Chondrocyte (in vitro differentiated cells): ENCODE measurements around the gene PTPRG. TPM values are rescaled to one million over a fixed set of nuclear protein-coding genes. Genes with fewer than 3 reads are reported as not detected.

Experiments used
- DNase-seq: peaks from one replicate; pipeline ENCODE4 v3.0.0; 2021; ENCODE audit warnings: mixed read lengths, low spot score
- H3K27ac Mint-ChIP-seq: one replicate; pipeline ENCODE4 v1.8.0; 2021; ENCODE audit warnings: mild to moderate bottlenecking, moderate library complexity, mixed read lengths; ENCODE audit not compliant: unreplicated experiment
- H3K27me3 Mint-ChIP-seq: 2 replicates; pipeline ENCODE4 v1.8.0; 2021; ENCODE audit warnings: low read depth, mixed read lengths
- H3K36me3 Mint-ChIP-seq: 2 replicates; pipeline ENCODE4 v1.8.0; 2021; ENCODE audit warnings: low read depth, mixed read lengths
- H3K4me1 Mint-ChIP-seq: 2 replicates; pipeline ENCODE4 v1.8.0; 2021; ENCODE audit warnings: low read depth, mild to moderate bottlenecking, mixed read lengths
- H3K4me3 Mint-ChIP-seq: one replicate; pipeline ENCODE4 v1.8.0; 2021; ENCODE audit warnings: mild to moderate bottlenecking, moderate library complexity, mixed read lengths; ENCODE audit not compliant: unreplicated experiment
- H3K9me3 Mint-ChIP-seq: 2 replicates; pipeline ENCODE4 v1.8.0; 2021; ENCODE audit warnings: low read depth, mixed read lengths
- total RNA-seq: library from RNA; stranded (reverse); gene quantifications from 3 replicates; pipeline ENCODE4 v1.2.1, GENCODE V29; 2021
- TF ChIP-seq, protein P1 (sequence below): fragments of 200-600 bp; sonication (generic); IDR thresholded peaks from 2 replicates; pipeline ENCODE4 v1.5.0; 2021; ENCODE audit warnings: antibody characterized with exemption, mild to moderate bottlenecking, moderate library complexity

Gene PTPRG
- total RNA-seq, 1 donor from 2014 or later = 45.5 TPM

DNA sequence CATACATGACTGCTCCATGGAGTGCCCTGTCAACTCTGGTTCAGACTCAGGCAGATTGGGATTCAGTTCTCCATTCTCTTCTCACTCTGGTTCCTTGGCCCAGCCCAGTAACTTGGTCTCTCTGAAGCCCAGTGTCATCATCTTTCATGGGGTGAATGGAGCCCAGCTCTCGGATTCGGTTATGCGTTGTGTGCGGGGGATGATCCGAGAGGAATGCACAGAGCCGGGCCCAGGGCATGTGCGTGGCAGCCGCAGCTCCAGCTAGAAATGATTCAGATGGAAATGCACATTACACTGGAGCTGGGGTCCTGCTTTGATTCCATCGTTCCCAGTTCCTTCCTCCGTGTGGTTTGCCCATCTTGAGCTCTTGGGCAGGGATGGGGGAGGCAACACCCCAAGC is 622.6 kb downstream of the PTPRG start:
- TF ChIP-seq, protein P1, sequence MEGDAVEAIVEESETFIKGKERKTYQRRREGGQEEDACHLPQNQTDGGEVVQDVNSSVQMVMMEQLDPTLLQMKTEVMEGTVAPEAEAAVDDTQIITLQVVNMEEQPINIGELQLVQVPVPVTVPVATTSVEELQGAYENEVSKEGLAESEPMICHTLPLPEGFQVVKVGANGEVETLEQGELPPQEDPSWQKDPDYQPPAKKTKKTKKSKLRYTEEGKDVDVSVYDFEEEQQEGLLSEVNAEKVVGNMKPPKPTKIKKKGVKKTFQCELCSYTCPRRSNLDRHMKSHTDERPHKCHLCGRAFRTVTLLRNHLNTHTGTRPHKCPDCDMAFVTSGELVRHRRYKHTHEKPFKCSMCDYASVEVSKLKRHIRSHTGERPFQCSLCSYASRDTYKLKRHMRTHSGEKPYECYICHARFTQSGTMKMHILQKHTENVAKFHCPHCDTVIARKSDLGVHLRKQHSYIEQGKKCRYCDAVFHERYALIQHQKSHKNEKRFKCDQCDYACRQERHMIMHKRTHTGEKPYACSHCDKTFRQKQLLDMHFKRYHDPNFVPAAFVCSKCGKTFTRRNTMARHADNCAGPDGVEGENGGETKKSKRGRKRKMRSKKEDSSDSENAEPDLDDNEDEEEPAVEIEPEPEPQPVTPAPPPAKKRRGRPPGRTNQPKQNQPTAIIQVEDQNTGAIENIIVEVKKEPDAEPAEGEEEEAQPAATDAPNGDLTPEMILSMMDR = no peak
- Mint-ChIP-seq H3K27ac (no peak overlapping the region), H3K27me3 (no peaks in the 10 kb centered on the region), H3K4me3 (no peak overlapping the region), H3K9me3 (no peaks in the 10 kb centered on the region), H3K4me1 (peaks cover 13% of the 10 kb centered on the region), H3K36me3 (peaks cover 6% of the 10 kb centered on the region)
- no peak for DNase-seq

DNA sequence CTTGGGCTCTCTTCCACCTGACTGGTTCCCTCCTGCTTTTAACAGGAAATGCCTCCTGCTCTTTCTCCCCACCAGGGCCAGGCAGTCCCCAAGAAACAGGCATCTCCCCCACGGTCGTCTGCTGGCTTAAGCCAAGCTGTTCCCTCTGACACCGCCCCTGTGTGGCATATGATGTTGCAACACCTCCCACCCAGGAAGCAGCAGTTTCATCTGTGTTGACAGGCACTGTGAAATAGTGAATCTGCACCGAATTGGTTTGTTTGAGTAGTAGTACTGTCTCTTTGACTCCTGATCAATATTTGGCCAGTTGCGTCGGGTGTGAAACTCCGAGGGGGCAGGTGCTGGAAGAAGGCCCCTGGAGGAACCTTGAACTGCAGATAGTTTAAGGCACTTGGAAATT is 623.2 kb downstream of the PTPRG start:
- Mint-ChIP-seq H3K9me3 (no peaks in the 10 kb centered on the region), H3K27ac (no peak overlapping the region), H3K4me1 (peaks cover 15% of the 10 kb centered on the region), H3K36me3 (peaks cover 6% of the 10 kb centered on the region), H3K4me3 (no peak overlapping the region), H3K27me3 (no peaks in the 10 kb centered on the region)
- TF ChIP-seq, protein P1 = no peak
- no peak for DNase-seq

DNA sequence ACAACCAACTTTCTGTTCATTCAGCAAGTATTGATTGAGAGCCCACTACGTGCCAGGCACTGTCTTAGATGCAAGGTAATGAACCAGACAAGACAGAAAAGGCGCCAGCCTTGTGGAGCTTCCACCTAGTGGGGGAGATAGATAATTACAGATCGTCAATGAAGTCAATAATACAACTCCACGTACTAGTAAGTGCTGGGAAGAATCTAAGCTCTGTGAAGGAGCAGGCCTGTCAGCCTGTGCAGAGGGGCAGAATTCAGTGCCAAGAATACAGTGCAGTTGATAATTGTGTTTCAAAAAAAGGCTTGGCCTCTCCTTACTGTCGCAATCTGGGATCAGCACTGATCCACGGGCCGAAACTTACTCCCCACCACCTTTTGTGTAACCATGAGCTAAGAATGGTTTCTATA is 625.7 kb downstream of the PTPRG start:
- TF ChIP-seq, protein P1 = peak; percentile 74
- Mint-ChIP-seq H3K27me3 (no peaks in the 10 kb centered on the region), H3K27ac (no peak overlapping the region), H3K36me3 (peaks cover 6% of the 10 kb centered on the region), H3K4me3 (no peak overlapping the region), H3K9me3 (no peaks in the 10 kb centered on the region), H3K4me1 (peaks cover 15% of the 10 kb centered on the region)
- DNase-seq = no peak

DNA sequence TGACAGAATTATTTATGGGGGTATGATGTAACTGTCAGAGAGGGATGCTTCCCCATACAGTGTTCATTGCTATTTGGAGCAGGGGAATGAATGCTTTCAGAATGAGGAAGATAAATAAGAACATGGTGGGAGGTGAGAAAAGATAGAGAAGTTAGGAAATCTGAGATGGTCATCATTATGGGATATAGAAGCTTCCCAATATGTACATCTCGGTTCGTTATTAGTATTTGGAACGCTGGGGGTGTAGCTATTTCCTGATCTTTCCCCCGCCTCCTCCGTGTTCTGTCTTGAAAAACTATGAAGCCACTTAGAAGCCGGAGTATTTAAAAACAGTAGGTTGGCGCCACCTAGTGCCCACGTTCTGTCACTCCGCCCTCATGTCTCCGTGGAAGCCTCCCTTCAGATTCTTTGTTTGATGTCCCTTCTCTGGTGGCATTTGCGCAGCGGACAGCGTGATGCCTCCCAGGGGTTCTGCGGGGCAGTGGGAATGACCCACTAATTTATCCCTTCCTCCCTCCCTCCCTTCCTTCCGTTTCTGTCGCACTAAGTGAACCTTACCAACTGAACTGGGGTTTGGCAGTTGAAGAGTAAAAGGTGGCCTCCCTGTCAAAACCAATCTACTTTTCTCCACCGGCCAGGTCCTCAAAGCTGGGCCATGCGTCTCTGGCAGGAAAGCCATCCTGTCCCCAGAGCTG is 627.5 kb downstream of the PTPRG start:
- Mint-ChIP-seq H3K9me3 (no peaks in the 10 kb centered on the region), H3K27ac (no peak overlapping the region), H3K27me3 (no peaks in the 10 kb centered on the region), H3K4me1 (peaks cover 15% of the 10 kb centered on the region), H3K4me3 (peak overlapping the region; percentile 46), H3K36me3 (peaks cover 6% of the 10 kb centered on the region)
- no peak for DNase-seq
- TF ChIP-seq, protein P1 = peak; percentile 93

DNA sequence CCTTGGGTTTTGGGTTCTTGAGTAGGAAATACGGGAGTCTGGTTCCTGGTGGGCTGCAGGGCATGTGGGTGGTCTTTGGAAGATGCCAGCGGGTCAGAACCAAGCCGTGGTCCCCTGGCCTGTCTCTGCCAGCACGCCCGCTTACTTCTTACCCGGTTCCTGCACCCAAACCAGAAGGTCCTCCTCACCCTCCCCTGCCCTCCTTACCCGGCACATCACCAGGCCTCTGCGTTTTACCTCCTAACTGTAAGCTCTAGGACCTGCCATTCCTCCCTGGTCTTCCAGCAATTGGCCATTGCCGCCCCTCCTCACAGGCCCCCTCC is 628.0 kb downstream of the PTPRG start:
- no peak for DNase-seq
- Mint-ChIP-seq H3K4me1 (peaks cover 15% of the 10 kb centered on the region), H3K27me3 (no peaks in the 10 kb centered on the region), H3K27ac (no peak overlapping the region), H3K36me3 (peaks cover 7% of the 10 kb centered on the region), H3K4me3 (no peak overlapping the region), H3K9me3 (no peaks in the 10 kb centered on the region)
- TF ChIP-seq, protein P1 = no peak
